Neural progenitor cell (in vitro differentiated cells): ENCODE measurements around the gene NCOA1.

ENCODE experiments used
- CTCF ChIP-seq: fragments of 200-600 bp; sonication (generic); IDR thresholded peaks from 2 replicates; pipeline ENCODE4 v1.5.1; 2017; ENCODE audit warnings: antibody characterized with exemption, mild to moderate bottlenecking
- EZH2 ChIP-seq: fragments of 200-600 bp; sonication (generic); IDR thresholded peaks from 2 replicates; pipeline ENCODE4 v1.6.1; 2017; ENCODE audit warnings: antibody characterized with exemption, mild to moderate bottlenecking, moderate library complexity
- EZH2phosphoT487 ChIP-seq: fragments of 200-600 bp; sonication (generic); IDR thresholded peaks from 2 replicates; pipeline ENCODE4 v1.6.1; 2017; ENCODE audit warnings: antibody characterized with exemption

DNA sequence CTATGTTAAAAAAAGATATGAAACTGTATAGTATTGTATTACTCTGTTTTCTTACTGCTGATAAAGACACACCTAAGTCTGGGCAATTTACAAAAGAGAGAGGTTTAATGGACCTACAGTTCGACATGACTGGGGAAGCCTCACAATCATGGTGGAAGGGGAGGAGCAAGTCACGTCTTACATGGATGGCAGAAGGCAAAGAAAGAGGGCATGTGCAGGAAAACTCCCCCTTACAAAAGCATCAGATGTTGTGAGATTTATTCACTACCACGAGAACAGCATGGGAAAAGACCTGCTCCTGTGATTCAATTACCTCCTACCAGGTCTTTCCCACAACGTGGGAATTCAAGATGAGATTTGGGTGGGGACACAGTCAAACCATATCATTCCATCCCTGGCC is 57.0 kb downstream of the NCOA1 start:
- TF ChIP-seq CTCF (no peak), EZH2phosphoT487 (no peak), EZH2 (no peak)
